Posterior vena cava (tissue), 2 donors: Measurements from ENCODE around the gene NFATC1. TPM values are rescaled to one million over a fixed set of nuclear protein-coding genes. Genes with fewer than 3 reads are reported as not detected.

Source experiments
- DNase-seq: peaks from one replicate; pipeline ENCODE4 v3.0.0-alpha.2; 2020; ENCODE audit warnings: low spot score
- intact Hi-C, 2 donors: fragments of 100-400 bp; cut with DNase I; formaldehyde crosslinking; loops; one replicate each; pipeline versions ENCODE4 v1.14.1 to v1.14.2; 2022 to 2023
- total RNA-seq, 2 donors: library from RNA; stranded (reverse); fragmentation: NEBNext Ultra II Directional; extraction: Animal tissue kit (Norgen Biotek cat#: 25700); gene quantifications; one replicate each; pipeline ENCODE4 v1.2.1, GENCODE V29; 2021
- donor health status: DM: yes; HTN: yes; CAD: no.
- donor health status: DM: yes; HTN: yes; CAD: no.

The NFATC1 gene
- total RNA-seq, 2 donors from 2014 or later: 23.9 to 26.9 TPM

DNA sequence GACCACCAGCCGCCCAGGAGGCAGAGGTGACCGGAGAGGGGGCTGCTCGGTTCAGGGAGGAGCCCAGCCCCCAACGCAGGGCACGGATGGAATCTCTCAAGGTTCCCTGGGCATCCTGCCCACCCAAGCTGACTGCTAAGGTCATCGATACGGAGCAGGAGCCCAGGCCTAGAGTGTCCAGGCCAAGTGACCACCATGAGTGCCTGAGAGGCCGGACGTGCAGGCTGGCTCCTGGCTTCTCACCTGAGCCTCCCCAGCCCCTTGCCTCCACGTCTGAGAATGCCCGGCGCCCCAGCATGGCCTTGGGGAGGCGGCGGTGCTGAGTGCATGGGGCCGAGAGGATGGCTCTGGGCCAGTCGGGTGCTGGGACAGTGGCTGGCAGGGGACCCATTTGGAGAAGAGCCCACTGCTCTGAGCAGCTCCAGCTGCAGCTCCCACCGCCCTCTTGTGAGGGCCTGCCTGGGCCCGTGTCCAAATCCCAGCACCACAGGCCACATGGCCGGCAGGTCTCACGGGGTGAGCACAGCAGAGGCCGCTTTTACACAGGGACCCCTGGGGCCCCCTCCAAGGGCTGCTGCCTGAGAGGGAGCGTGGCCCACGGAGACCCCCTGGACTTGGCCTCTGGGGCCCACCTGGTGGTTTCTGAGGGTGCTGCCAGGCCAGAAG lies 181.1 kb downstream of the NFATC1 start:
- DNase-seq: peak; percentile 78
- intact Hi-C loops: no loop called here

DNA sequence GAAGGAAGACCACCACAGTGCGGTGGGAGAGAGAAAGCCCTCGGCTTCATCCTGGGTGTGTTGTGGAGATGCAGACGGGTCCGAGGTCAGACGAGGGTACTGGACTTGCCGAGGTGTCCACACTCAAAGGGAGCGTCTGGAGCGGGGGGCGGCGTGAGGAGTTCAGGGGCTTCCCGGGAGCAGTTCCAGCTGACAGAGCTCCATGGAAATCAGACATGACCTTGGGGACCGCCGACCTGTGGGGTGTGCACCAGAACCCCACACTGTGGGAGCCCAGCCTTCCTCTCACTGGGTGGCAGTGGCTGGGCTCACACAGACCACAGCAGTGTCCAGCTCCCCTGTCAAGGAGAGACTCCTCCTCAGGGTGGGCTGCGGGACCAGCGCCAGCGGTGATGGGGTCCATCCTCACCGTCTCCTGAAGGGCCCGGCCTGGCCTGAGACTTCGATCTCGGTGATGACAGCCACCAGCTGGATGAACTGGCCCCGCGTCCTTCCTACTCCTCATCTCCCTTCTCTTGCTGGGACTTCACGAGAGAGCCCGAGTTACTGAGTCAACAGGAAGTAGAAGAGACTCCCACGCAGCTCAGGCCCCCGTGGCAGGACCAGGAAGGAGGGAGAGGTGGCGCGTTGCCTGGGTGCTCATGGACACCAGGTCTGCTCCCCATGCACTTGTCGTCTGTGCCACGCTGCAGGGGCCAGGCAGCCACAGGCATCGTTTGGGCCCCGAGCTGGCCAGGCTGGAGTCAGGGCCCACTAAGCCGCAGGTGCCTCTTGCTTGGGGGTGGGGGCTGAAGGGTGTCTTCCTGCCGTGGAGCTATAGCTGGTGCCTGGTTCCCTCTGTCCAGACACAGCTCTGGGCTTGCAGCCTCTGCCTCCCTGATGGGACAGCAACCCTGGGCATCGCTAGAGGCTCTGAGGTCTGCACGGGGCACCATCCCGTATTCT lies 182.0 kb downstream of the NFATC1 start:
- intact Hi-C loops: no loop called here
- DNase-seq: peak; percentile 76

DNA sequence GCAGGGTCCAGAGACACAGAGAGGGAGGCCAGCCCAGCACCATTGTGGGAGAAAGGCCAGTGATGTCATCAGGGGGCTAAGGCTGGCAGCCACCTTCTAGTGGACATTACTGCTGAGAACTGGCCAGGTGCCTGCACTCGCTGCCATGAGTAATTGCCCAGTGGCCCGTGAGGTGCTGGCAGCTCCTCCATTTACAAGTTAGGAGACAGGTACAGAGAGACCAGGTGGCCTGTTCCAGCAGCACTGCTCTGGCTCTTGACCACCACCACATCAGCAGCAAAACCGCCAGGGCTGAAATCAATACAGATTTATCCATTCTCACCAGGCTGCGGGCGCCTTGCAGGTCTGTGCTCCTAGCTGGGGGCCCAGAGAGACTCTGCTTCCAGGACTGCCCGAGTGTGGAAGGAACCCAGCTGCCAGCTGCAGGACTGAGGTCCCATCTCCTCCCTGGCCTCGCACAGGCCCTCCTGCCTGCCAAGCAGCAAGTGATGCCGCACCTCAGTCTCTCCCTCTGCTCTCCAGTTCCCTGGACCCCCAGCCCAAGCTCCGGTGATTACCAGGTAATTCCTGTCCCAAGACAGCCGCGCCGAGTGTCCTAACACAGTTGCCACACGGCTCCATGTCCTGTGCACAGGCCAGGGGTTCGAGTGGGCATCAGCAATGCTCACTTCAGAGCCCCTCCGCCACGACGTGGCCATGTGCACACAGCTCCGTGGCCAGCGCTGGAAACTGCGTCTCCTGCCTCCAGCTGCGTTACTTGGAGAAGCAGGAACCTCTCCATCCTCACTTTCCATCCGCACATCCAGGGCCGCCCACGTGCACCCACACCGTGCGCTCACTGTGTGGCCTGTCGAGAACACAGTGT lies 182.9 kb downstream of the NFATC1 start:
- peak; percentile 77 for DNase-seq
- intact Hi-C loops: no loop called here
